22Rv1 (cell line): ENCODE measurements around the gene ADAMTSL2.

Experiments used
- ZFX ChIP-seq: fragments of 450-650 bp; IDR thresholded peaks from 2 replicates; pipeline ENCODE4 v1.6.1; 2017; ENCODE audit warnings: antibody characterized with exemption, borderline replicate concordance
- TF ChIP-seq, protein P1 (sequence below): fragments of 450-650 bp; IDR thresholded peaks from 2 replicates; pipeline ENCODE4 v1.5.1; 2017; ENCODE audit warnings: mild to moderate bottlenecking

DNA sequence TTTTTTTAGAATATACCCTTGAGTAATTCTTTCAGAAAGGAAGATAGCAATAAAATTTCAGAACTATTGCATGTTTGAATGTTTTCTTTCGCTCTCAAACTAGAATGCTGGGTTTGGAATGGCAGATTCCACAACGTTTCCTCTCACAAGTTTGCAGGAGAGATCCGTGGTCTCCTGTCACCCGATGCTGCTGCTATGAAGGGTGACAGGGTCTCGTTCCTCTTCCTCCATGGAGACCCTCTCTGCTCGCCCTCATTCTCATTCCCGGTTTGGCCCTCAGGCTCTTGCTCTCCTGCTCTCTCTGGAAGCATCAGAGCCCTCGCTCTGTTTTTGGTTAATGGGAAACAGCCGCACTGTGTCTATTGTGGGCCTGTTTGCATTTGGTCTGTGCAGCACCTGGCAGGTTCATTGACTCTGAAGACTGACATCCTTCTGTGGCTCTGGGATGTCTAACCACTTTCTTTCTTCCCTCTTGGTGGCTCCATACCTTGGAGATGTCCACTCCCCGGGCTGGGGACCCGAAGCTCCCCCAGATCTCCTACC is 87.3 kb downstream of the ADAMTSL2 start:
- TF ChIP-seq, protein P1, sequence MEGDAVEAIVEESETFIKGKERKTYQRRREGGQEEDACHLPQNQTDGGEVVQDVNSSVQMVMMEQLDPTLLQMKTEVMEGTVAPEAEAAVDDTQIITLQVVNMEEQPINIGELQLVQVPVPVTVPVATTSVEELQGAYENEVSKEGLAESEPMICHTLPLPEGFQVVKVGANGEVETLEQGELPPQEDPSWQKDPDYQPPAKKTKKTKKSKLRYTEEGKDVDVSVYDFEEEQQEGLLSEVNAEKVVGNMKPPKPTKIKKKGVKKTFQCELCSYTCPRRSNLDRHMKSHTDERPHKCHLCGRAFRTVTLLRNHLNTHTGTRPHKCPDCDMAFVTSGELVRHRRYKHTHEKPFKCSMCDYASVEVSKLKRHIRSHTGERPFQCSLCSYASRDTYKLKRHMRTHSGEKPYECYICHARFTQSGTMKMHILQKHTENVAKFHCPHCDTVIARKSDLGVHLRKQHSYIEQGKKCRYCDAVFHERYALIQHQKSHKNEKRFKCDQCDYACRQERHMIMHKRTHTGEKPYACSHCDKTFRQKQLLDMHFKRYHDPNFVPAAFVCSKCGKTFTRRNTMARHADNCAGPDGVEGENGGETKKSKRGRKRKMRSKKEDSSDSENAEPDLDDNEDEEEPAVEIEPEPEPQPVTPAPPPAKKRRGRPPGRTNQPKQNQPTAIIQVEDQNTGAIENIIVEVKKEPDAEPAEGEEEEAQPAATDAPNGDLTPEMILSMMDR = no peak
- TF ChIP-seq ZFX = no peak
